HG03280 (cell line): ENCODE results near the gene TSKS.

Experiments
- ATAC-seq: cut with Tn5 transposase; IDR thresholded peaks from one replicate; pipeline ENCODE4 v1.9.1; 2021; ENCODE audit warnings: mild to moderate bottlenecking, moderate library complexity; ENCODE audit not compliant: unreplicated experiment

TSKS gene, protein sequence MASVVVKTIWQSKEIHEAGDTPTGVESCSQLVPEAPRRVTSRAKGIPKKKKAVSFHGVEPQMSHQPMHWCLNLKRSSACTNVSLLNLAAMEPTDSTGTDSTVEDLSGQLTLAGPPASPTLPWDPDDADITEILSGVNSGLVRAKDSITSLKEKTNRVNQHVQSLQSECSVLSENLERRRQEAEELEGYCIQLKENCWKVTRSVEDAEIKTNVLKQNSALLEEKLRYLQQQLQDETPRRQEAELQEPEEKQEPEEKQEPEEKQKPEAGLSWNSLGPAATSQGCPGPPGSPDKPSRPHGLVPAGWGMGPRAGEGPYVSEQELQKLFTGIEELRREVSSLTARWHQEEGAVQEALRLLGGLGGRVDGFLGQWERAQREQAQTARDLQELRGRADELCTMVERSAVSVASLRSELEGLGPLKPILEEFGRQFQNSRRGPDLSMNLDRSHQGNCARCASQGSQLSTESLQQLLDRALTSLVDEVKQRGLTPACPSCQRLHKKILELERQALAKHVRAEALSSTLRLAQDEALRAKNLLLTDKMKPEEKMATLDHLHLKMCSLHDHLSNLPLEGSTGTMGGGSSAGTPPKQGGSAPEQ

DNA sequence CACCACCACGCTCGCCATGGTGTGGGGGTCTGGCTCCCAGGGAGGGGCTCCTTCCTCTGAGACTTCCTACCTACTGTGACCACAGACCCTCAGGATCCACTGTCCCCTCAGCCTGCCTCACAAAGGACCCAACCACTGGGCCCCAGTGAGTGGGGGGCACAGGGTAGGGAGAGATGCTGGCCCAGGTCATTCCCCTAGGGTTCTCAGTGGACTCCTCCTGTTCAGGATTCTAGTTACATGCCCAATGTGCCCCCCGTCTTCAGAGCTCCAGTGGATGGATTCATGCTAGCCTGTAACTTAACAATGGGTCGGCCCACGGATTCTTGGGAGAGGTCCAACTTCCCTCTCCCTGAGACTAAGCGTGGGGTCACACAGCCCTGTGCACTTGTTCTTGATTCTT, at the start of gene TSKS:
TSS of gene TSKS (minus strand) at position 77 of the 400 bp plus-strand sequence. CDS start at position 18, 59 bp downstream.
- ATAC-seq, result no peak

DNA sequence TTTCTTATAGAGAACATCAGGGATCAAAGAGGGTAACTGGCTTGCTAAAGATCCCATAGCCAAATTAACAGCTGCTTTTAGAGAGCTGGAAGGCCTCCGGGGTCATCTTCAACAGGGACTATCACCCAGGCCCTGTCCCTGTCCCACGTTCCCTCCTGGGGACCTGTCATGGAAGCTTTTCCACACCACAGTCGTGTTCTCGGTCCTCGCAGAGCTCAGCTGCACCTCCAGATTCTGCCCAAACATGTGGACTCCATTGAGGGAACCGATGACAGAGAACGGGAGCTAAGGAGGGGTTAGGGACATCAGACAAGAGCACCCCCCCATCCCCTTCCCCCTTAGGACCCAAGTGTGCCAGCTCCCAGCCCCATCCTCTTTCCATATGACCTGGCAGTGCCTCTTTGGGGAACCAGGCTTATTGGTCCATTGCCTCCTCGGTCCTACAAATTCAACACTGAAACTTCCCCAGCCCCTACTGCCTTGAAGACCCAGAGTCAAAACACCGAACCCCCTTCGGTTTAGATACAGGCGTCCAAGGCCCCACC, 49.4 kb upstream of the TSKS start:
- ATAC-seq, result no peak

DNA sequence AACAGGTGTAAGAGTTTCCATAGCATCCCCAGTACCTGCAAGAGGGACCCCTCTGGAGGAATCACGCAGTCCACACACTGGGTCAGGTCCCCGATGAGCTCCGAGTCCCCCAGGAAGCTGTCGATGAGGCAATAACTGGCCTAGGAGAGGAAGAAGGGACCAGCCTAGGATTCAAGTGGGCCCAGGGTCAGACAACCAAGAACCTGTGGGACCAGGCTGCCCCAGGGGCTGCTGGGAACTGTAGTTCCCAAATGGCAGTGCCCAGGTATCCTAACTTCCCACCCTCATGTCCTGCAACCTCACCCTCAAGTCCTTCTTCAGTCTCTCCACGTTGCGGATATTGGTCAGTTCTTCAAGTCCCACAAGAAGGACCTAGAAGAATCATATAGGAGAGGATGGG, 48.2 kb upstream of the TSKS start:
- no peak for ATAC-seq

DNA sequence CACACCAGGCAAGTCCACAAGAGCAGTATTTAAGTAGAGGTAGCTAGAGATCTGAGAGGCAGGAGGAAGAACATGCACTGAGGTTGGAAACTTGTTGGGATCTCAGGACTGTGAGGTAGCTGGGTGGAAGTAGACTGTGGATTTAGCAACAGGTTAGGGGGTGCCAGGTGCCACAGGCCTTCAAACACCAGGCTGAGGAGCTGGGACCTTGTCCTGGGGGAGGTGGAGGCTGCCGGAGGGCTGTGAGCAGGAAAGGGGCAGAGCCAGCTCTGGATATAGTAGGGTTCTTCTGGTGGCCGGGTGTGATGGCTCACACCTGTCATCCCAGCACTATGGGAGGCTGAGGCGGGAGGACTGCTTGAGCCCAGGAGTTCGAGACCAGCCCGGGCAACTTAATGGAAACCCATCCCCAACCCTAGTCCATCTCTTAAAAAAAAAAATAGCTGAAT, 46.9 kb upstream of the TSKS start:
- ATAC-seq, result no peak

DNA sequence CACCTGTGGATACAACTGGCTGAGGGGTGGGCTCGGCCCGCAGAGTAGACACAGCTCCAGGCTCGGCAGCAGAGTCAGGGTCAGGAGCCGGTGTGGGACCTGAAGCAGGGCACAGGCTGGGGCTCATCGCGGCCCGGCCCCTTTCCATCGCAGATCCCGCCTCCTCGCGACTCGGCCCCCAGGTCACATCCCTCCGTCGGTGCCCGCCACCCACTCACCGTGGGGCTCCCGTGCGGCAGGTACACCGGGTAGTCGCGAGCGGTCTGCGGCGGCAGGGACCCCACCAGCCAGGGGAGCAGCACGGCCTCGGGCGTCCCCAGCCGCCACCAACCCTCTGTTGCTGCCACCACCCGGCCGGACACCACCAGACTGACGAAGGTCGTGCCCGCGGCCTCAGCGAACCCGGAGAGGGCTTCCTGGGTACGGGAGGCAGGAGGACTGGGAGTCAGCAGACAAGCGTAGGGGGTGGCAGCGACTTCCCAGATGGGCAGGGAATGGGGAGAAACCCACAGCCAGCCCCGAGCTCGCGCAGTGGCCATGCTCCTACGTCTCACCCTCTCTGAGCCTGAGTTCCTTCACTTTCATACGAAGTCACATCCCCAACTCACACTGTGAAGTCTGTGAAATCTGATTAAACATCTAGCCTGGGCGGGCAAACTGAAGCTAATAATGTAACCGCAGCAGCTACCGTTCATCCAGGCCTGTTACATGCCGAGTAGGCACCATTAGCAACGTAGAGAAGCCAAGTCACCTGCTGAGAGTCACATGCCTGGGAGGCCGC, 46.2 kb upstream of the TSKS start:
- no peak for ATAC-seq

DNA sequence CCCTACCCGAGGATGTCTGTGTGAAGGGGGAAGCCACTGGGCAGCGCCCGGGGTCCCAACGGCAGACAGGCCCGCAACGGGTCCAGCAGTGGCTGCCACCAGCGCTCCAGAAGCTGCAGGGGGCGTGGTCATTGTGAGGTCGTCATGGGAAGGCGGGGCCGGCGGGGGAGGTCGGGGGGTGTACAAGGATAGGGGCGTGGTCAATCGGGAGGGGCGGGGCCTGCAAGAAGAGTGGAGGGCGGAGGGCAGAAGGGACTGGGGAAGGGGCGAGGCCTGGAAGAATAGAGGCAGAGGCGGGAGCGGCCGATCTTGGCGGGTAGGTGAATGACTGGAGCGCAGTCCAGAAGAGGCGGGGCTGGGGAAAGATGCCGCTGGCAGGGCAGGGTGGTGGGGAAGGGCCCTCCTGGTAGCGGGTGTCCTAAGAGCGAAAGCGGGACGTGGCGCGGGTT, 45.6 kb upstream of the TSKS start:
- ATAC-seq, result no peak

DNA sequence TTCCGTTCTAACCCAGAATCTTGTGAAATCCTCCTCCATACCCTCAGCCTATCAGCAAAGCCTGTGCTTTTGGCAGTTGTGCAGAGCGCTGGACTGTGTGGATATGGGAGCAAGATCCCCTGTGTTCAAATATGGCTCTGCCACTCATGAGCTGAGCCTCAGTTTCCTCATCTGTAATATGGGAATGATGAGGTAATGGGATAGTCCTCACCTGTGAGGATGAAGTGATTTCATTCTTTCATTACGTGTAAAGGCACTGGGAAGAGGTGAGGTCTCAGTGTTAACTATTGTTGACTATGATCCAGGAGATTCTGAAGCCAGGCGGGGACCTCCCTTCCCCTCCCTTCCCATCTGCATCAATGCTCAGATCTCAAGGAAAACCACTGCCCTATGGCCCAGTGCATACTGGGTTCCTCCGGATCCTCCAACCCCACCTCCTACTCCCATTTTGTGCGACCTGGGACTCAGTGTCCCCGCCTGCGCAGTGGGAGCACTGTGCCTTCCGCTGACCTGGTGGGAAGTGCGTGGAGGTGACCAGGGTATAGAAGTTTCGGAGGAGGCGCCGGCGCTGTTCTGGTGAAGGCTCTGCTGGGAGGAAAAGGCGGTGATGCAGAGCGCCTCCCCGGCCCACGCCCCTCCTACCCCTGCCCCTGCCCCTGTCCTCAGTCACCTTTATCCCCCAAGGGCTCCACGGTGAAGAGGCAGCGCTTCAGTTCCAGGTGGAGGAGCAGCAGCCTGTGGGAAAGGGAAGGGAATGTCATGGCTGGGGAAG, 45.0 kb upstream of the TSKS start:
- ATAC-seq, result no peak

DNA sequence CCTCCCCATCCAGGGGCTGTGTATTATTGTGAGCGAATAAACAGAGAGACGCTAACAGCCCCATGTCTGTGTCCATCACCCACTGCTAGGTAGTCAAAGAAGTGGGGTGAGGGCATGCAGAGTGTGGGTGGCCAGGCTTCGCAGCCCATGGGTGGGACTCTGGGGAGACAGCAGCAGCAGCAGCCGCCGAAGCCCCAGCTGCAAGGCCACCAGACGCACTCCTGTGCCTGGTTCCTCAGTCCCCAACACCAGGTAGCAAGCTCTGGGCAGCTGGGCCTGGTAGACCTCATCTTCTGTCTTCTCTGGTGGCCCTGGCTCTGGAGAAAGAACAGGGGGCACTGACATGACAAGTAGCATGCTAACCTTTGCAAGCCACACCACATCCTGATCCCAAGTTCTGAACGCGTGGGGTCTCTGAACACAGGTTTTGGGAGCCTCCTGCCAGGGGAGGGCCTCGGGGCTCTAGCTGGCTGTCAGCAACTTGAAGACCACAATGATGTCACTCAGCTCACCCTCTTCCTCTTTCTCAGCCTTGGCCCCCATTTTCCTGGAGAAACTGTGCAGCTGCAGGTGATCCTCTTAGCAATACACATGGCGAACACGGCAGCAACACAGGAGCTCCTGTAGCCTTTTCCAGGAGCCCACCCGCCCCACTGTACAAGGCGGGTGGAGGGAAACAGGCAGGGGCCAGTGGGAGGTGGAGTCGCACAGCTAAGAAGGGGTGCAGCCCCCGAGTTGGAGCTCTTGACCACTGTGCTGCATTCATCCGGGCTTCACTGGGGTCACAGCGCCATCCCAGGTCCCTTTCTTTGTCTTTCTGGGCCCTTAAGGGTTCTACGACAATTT, 44.2 kb upstream of the TSKS start:
- no peak for ATAC-seq

DNA sequence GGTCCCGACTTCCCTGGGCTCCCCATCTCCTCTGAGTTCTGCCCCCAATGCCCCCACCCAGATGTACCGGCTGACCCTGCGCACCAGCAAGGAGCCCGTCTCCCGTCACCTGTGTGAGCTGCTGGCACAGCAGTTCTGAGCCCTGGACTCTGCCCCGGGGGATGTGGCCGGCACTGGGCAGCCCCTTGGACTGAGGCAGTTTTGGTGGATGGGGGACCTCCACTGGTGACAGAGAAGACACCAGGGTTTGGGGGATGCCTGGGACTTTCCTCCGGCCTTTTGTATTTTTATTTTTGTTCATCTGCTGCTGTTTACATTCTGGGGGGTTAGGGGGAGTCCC, 43.5 kb upstream of the TSKS start:
- ATAC-seq, result no peak

DNA sequence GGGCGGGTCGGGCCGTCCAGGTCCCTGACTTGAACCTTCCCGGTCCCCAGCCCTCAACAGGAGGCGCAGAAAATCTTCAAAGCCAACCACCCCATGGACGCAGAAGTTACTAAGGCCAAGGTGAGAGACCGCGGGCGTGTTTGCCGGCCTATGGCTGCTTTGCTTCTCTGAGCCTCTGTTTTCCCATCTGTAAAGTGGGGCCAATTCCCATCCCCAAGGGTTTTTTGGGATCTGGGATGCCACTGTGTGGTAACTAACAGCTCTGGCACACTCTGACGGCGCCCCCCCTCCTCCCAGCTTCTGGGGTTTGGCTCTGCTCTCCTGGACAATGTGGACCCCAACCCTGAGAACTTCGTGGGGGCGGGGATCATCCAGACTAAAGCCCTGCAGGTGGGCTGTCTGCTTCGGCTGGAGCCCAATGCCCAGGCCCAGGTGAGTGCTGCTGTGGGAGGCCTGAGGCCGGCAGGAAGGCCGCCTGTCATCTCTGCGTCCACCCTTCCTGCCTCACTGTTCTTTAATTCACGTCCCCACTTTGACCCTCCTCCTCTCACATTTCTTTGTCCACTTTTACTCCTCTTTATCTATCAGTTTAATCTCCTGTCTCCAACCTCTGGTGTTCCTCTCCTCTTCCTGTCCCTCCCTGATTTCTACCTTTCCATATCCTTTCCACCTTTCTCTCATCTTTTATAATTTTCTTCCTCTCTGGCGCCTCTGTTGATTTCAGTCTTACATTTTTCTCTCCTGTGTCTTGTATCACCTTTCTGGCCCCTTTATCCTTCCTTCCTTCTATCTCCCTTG, 42.9 kb upstream of the TSKS start:
- no peak for ATAC-seq

DNA sequence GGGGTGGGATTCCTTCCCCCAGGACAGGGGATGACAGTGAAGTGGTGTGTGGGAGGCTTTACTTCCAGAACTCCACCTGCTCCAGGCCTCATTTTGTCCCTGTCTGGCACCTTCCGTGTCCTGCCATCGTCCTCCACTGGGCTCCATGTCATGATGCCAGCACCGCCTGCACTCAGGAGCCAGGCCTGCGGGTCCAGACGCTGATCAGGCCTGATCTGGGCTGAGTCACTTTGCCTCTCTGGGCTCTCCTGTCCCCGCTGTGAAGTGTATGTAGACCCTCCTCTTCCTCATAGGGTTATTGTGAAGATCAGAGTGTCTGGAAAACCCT, 40.4 kb upstream of the TSKS start:
- no peak for ATAC-seq

DNA sequence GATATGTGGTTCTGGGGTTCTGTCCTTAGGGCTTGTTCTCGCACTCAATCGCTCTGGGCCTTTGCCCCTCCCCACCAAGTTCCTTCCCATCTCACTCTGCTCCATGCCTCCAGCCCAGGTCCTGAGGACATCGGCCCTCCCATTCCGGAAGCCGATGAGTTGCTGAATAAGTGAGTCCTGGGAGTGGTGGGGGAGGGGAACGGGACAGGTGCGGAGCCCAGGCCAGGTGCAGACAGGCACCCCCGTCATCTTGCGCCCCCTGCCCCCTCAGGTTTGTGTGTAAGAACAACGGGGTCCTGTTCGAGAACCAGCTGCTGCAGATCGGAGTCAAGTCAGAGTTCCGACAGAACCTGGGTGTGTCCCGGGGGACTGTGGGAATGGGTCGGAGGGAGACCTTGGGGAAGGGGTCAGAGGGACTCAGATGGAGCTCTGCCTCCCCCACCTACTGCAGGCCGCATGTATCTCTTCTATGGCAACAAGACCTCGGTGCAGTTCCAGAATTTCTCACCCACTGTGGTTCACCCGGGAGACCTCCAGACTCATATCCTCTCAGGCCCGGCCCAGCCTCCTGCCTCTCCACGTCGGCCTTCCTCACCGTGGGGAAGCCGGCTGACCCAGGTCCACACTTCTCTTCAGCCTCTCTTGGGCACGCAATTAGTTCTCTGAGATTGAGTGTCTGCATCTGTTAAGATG, 39.9 kb upstream of the TSKS start:
- ATAC-seq, result no peak

DNA sequence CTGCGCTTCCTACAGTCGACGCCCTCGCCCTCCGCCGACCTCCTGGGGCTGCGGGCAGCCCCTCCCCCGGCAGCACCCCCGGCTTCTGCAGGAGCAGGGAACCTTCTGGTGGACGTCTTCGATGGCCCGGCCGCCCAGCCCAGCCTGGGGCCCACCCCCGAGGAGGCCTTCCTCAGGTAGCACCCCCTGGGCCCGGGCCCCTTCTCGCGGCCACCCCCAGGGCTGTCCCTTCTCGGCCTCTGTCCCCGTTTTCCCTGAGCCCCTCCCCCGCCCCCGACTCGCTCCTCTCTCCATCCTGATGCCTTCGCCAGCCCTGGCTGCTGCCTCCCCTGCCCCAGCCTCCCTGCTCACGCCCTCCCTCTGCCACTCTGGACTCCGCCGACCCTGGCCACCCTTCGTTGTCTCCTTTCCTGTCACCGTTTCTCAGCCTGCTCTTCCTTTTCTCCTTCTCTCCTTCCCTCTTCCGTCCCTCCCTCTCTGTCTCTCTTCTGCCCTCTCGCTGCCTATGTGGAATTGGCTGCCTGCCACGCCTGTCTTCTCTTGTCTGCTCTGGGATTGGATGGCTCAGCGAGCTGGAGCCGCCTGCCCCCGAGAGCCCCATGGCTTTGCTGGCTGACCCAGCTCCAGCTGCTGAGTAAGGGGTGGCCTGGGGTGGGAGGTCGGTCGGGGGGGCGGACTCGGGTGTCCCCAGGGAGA, 39.0 kb upstream of the TSKS start:
- no peak for ATAC-seq

DNA sequence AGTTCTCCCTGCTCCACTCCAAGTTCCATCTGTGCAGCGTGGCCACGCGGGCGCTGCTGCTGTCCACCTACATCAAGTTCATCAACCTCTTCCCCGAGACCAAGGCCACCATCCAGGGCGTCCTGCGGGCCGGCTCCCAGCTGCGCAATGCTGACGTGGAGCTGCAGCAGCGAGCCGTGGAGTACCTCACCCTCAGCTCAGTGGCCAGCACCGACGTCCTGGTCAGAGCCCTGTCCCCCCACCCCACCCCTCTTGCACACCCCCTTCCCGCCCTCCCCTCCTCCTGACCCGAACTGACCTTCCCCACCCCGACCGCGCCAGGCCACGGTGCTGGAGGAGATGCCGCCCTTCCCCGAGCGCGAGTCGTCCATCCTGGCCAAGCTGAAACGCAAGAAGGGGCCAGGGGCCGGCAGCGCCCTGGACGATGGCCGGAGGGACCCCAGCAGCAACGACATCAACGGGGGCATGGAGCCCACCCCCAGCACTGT, 38.3 kb upstream of the TSKS start:
- no peak for ATAC-seq

DNA sequence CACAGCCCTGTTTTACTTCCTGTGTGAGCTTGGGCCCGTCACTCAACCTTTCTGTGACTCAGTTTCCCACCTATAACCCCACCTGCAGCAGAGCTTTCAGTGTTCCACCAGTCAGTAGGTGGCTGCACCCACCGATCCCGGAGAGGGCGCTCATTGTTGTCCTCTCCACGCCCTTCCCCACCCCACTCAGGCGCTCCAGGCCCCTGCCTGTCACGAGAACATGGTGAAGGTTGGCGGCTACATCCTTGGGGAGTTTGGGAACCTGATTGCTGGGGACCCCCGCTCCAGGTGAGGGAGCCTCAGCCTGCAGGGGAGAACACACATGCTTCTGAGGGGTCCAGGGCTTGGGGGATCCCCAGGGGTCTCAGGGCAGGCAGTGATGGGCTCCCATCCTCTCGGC, 37.7 kb upstream of the TSKS start:
- no peak for ATAC-seq

DNA sequence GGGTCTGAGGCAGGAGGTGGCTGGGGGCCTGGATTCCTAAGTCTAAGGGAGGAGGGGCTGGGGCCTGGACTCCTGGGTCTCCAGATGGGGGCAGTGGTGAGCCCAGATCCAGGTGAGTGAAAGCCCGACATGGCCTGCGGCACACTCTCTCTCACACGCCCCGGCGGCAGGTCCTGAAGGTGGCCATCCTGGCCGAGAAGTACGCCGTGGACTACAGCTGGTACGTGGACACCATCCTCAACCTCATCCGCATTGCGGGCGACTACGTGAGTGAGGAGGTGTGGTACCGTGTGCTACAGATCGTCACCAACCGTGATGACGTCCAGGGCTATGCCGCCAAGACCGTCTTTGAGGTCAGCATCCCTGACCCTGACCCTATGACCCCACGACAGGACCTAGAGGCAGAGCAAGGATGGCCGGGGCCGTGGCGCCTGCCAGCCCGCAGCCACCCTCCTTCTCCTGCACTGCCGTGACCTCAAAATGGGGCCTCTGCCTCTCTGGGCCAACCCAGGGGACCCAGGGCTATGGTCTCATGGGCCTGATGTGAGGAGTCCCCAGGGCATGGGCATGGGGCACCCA, 36.8 kb upstream of the TSKS start:
- ATAC-seq, result no peak

DNA sequence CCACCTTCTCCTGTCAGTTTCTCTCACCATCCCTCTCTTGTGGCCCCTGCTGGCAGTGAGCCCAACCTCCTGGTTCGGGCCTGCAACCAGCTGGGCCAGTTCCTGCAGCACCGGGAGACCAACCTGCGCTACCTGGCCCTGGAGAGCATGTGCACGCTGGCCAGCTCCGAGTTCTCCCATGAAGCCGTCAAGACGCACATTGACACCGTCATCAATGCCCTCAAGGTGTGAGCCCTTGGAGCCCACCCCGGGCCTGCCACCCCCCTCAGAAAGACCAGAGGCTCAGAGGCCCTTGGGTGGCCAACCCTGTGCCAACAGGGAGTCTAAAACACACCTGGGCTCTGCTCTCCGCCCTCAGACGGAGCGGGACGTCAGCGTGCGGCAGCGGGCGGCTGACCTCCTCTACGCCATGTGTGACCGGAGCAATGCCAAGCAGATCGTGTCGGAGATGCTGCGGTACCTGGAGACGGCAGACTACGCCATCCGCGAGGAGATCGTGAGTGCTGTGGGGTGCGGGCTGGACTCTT, 36.2 kb upstream of the TSKS start:
- ATAC-seq, result no peak
